K562 (cell line): ENCODE measurements around the gene XRCC3. TPM values are rescaled to one million over a fixed set of nuclear protein-coding genes. Genes with fewer than 3 reads are reported as not detected.

Source experiments
- ATAC-seq: fragments of 200-7000 bp; cut with Tn5 transposase; 3 replicates; pipeline ENCODE4 v1.9.1; 2020; ENCODE audit warnings: moderate library complexity
- BruUV-seq: library from RNA; stranded (reverse); fragments of 400-500 nt; replicated peaks from 2 replicates; lab custom pipeline; 2021; lab: Mats Ljungman, UMichigan
- CTCF ChIA-PET: fragments of 300-600 bp; formaldehyde crosslinking; extraction: SDS; loops from one replicate; lab custom pipeline; 2021; ENCODE audit warnings: low intra/inter-chr PET ratio; lab: Yijun Ruan, JAX
- POLR2A ChIA-PET: fragments of 300-600, 350-650 bp; sonication (Branson Sonifier 250); formaldehyde crosslinking; extraction: SDS; loops from one replicate; lab custom pipeline; 2021; ENCODE audit warnings: antibody characterized with exemption, inconsistent platforms; lab: Yijun Ruan, JAX
- DNase-seq, 4 experiments: peaks; one replicate each; pipeline versions ENCODE4 v3.0.0 to v3.0.0-alpha.2; 2011 to 2018; ENCODE audit warnings: low spot score in 3 of 4, mixed read lengths in 3 of 4; ENCODE audit errors: extremely low read depth in 1 of 4
- FAIRE-seq: peaks from 2 replicates; lab custom pipeline; 2011; peaks lifted over from hg19 to GRCh38; lab: Jason Lieb, UNC
- H2AFZ ChIP-seq: 2 replicates; pipeline ENCODE4 v1.6.0; 2011; ENCODE audit warnings: low read depth, low read length, control low read depth, inconsistent platforms
- H3K27ac ChIP-seq: fragments of 200-600 bp; 3 replicates; pipeline ENCODE4 v1.8.0; 2011; ENCODE audit warnings: low read depth, mild to moderate bottlenecking, control low read depth, inconsistent platforms, low read length, moderate library complexity, mixed read lengths; ENCODE audit errors: extremely low read depth
- H3K27me3 ChIP-seq, 2 experiments: fragments of 300-600 bp in 1 of 2; 2 replicates in 1 of 2; 3 replicates in 1 of 2; pipeline versions ENCODE4 v1.6.0 to v1.8.0; 2011; ENCODE audit warnings: inconsistent platforms in 2 of 2, low read length in 2 of 2, mild to moderate bottlenecking in 1 of 2, mixed read lengths in 1 of 2, moderate library complexity in 1 of 2; ENCODE audit not compliant: control insufficient read depth in 2 of 2, insufficient read depth in 2 of 2
- H3K36me3 ChIP-seq: fragments of 300-600 bp; 3 replicates; pipeline ENCODE4 v1.8.0; 2011; ENCODE audit warnings: mild to moderate bottlenecking, low read length, inconsistent platforms; ENCODE audit not compliant: control insufficient read depth, insufficient read depth
- H3K4me1 ChIP-seq, 2 experiments: fragments of 200-600 bp in 1 of 2; replicated peaks in 1 of 2; 2 replicates in 1 of 2; 3 replicates in 1 of 2; pipeline versions ENCODE4 v1.5.1 to v1.8.0; 2011; ENCODE audit warnings: inconsistent platforms in 2 of 2, low read length in 2 of 2, mild to moderate bottlenecking in 1 of 2, mixed read lengths in 1 of 2, moderate library complexity in 1 of 2; ENCODE audit not compliant: control insufficient read depth in 2 of 2, insufficient read depth in 2 of 2
- H3K4me2 ChIP-seq: 2 replicates; pipeline ENCODE4 v1.6.1; 2011; ENCODE audit warnings: low read length, control low read depth, inconsistent platforms, mixed read lengths; ENCODE audit not compliant: insufficient read depth
- H3K4me3 ChIP-seq: fragments of 200-600 bp; sonication (generic), shearing (Covaris generic); 2 replicates; pipeline ENCODE4 v1.5.1; 2016; ENCODE audit warnings: control low read depth, inconsistent platforms
- H3K79me2 ChIP-seq: fragments of 200-600 bp; 3 replicates; pipeline ENCODE4 v1.8.0; 2011; ENCODE audit warnings: low read length, inconsistent platforms; ENCODE audit not compliant: control insufficient read depth, insufficient read depth
- H3K9ac ChIP-seq, 2 experiments: 2 replicates each; pipeline versions ENCODE4 v1.6.0 to v1.6.1; 2011; ENCODE audit warnings: low read depth in 2 of 2, low read length in 2 of 2, control low read depth in 1 of 2, inconsistent platforms in 1 of 2, mild to moderate bottlenecking in 1 of 2, mixed read lengths in 1 of 2; ENCODE audit not compliant: insufficient read depth in 1 of 2
- H3K9me1 ChIP-seq: one replicate; pipeline ENCODE4 v1.6.0; 2011; ENCODE audit warnings: inconsistent platforms, mild to moderate bottlenecking, low read length, moderate library complexity; ENCODE audit not compliant: control insufficient read depth, insufficient read depth
- H3K9me3 ChIP-seq: replicated peaks from 2 replicates; pipeline ENCODE4 v1.5.1; 2011; ENCODE audit warnings: low read depth, low read length, inconsistent platforms; ENCODE audit not compliant: control insufficient read depth, insufficient read depth
- H4K20me1 ChIP-seq: replicated peaks from 2 replicates; pipeline ENCODE4 v1.6.1; 2011; ENCODE audit warnings: low read length, inconsistent platforms, mixed read lengths; ENCODE audit not compliant: control insufficient read depth, insufficient read depth
- CCNT2 ChIP-seq: IDR thresholded peaks from 2 replicates; pipeline ENCODE4 v1.6.1; 2011; ENCODE audit warnings: borderline replicate concordance, low read depth, mild to moderate bottlenecking, moderate library complexity, mixed read lengths, low read length; ENCODE audit not compliant: insufficient read length; ENCODE audit errors: extremely low read depth
- E2F1 ChIP-seq: sonication (generic); formaldehyde crosslinking; IDR thresholded peaks from 2 replicates; pipeline ENCODE4 v1.8.1; 2023; ENCODE audit warnings: mild to moderate bottlenecking, missing genetic modification reagents, moderate library complexity
- E4F1 ChIP-seq: fragments of 250-450 bp; sonication (Bioruptor Pico); IDR thresholded peaks from 2 replicates; pipeline ENCODE4 v1.5.0; 2021; ENCODE audit warnings: mild to moderate bottlenecking, borderline replicate concordance
- ELK1 ChIP-seq: sonication (generic); formaldehyde crosslinking; IDR thresholded peaks from 2 replicates; pipeline ENCODE4 v1.8.1; 2022; ENCODE audit warnings: missing genetic modification reagents
- ETV6 ChIP-seq, 3 experiments: fragments of 150-350 bp in 1 of 3; sonication (generic) in 1 of 3; formaldehyde crosslinking in 1 of 3; IDR thresholded peaks; 2 replicates each; pipeline versions ENCODE4 v1.6.1 to v1.8.0; 2014 to 2022; ENCODE audit warnings: borderline replicate concordance in 2 of 3, low read depth in 2 of 3, antibody characterized with exemption in 1 of 3, low read length in 1 of 3, mild to moderate bottlenecking in 1 of 3, missing genetic modification reagents in 1 of 3
- HBP1 ChIP-seq: fragments of 450-650 bp; formaldehyde crosslinking; IDR thresholded peaks from 2 replicates; pipeline ENCODE4 v1.4.0; 2022; ENCODE audit warnings: missing genetic modification characterization
- HMG20B ChIP-seq: fragments of 250-450 bp; sonication (Bioruptor Pico); IDR thresholded peaks from 2 replicates; pipeline ENCODE4 v1.5.0; 2021; ENCODE audit warnings: mild to moderate bottlenecking
- HNRNPUL1 ChIP-seq: fragments of 200-400 bp; formaldehyde crosslinking; IDR thresholded peaks from 2 replicates; pipeline ENCODE4 v1.6.1; 2017; ENCODE audit warnings: low read length
- LARP7 ChIP-seq: fragments of 450-650 bp; IDR thresholded peaks from 2 replicates; pipeline ENCODE4 v1.6.1; 2016
- MYC ChIP-seq, 2 experiments: fragments of 250-450 bp in 1 of 2; sonication (Bioruptor Pico) in 1 of 2; IDR thresholded peaks; 2 replicates each; pipeline versions ENCODE4 v1.5.1 to v1.6.1; 2012 to 2021; ENCODE audit warnings: low read depth in 2 of 2, borderline replicate concordance in 1 of 2, improper control_type of control experiment in 1 of 2, low read length in 1 of 2, mild to moderate bottlenecking in 1 of 2, moderate library complexity in 1 of 2
- PRMT5 ChIP-seq: sonication (generic); formaldehyde crosslinking; IDR thresholded peaks from 2 replicates; pipeline ENCODE4 v1.5.0; 2020; ENCODE audit warnings: missing genetic modification reagents
- THRAP3 ChIP-seq: fragments of 450-650 bp; IDR thresholded peaks from 2 replicates; pipeline ENCODE4 v1.6.1; 2016; ENCODE audit warnings: mild to moderate bottlenecking, inconsistent platforms, borderline replicate concordance
- ZC3H8 ChIP-seq: fragments of 450-650 bp; IDR thresholded peaks from 2 replicates; pipeline ENCODE4 v1.6.1; 2017
- ZEB2 ChIP-seq: fragments of 450-650 bp; IDR thresholded peaks from 2 replicates; pipeline ENCODE4 v1.6.1; 2016
- ZNF274 ChIP-seq: IDR thresholded peaks from 2 replicates; pipeline ENCODE4 v1.6.1; 2011; ENCODE audit warnings: low read depth, mild to moderate bottlenecking, low read length, moderate library complexity, borderline replicate concordance
- ZNF764 ChIP-seq: fragments of 250-450 bp; sonication (Bioruptor Pico); IDR thresholded peaks from 2 replicates; pipeline ENCODE4 v1.4.0; 2020; ENCODE audit warnings: low read depth, mild to moderate bottlenecking, moderate library complexity
- WGBS: fragments of 100-300 bp; shearing (Covaris generic); methylation state at CpG from one replicate; pipeline ENCODE4 v1.1.6; 2016; ENCODE audit warnings: low coverage, mixed read lengths; ENCODE audit not compliant: insufficient coverage; ENCODE audit errors: missing lambda C conversion rate; 5-methylcytosine and 5-hydroxymethylcytosine counted together
- in situ Hi-C: fragments of 300-500 bp; cut with MboI; formaldehyde crosslinking; loops from 4 replicates; pipeline ENCODE4 v1.15.0; 2018; ENCODE audit warnings: inconsistent platforms, mixed read lengths
- intact Hi-C: fragments of 100-400 bp; cut with micrococcal nuclease; formaldehyde crosslinking; loops from 2 replicates; pipeline ENCODE4 v1.14.2; 2022
- polyA plus RNA-seq, 8 experiments: library from polyadenylated mRNA; depleted of rRNA in 4 of 8; stranded (reverse) in 5 of 8; unstranded in 3 of 8; fragments of >200 nt; fragmentation: Nextera tagmentation in 2 of 8; fragmentation: Illumina TruSeq in 1 of 8; extraction: Ambion mirVana in 2 of 8; extraction: Trizol in 1 of 8; gene quantifications; 2 replicates each; pipeline versions ENCODE4 v1.2.1 to v1.2.3, GENCODE V29; 2011 to 2014; ENCODE audit warnings: inconsistent platforms in 1 of 8, missing spikeins in 1 of 8
- total RNA-seq, 7 experiments: library from RNA; depleted of rRNA in 6 of 7; stranded (reverse); fragments of >200 nt in 6 of 7; fragmentation: Illumina TruSeq in 2 of 7; extraction: Trizol in 2 of 7; gene quantifications; 2 replicates each; pipeline versions ENCODE4 v1.2.1 to v1.2.3, GENCODE V29; 2011 to 2021; ENCODE audit warnings: low replicate concordance in 1 of 7

XRCC3 gene
- total and polyA plus RNA-seq, 9 of the 15 experiments (the other 6 are each of a cell fraction or from before 2014, with no cell fraction given) = 0.34 to 59.3 (median 30.3) TPM

- intact Hi-C loops = no loop called here
- no peak overlapping the region for H3K27ac ChIP-seq
- H3K9me3 ChIP-seq = no peaks in the 10 kb centered on the region
- FAIRE-seq (no peak), DNase-seq (no peak), ATAC-seq (no peak)
- CTCF ChIA-PET = no interaction called here
- TF ChIP-seq ZNF764 (CRISPR knock-in tag) = no peak
- TF ChIP-seq E4F1 (CRISPR knock-in tag) = no peak
- TF ChIP-seq THRAP3 = no peak
- no peak for TF ChIP-seq HNRNPUL1
- no peak for TF ChIP-seq CCNT2
- TF ChIP-seq MYC (IDR thresholded peaks at IDR 0.05; ENCODE audit: low read depth, low read length) = no peak
- TF ChIP-seq MYC (CRISPR knock-in tag; IDR thresholded peaks at IDR 0.05; ENCODE audit: borderline replicate concordance, low read depth) = no peak
- TF ChIP-seq ETV6 (IDR thresholded peaks at IDR 0.05; ENCODE audit: borderline replicate concordance in 1 of 2, low read depth in 2 of 2, low read length in 1 of 2) = no peak
- TF ChIP-seq ETV6 (CRISPR knock-in tag; IDR thresholded peaks at IDR 0.05; ENCODE audit: borderline replicate concordance) = no peak
- TF ChIP-seq ELK1 = no peak
- no peak for TF ChIP-seq PRMT5 (CRISPR knock-in tag)
- TF ChIP-seq E2F1 (CRISPR knock-in tag) = no peak
- no peak for TF ChIP-seq HBP1
- TF ChIP-seq ZNF274 = no peak
- TF ChIP-seq ZEB2 = no peak
- TF ChIP-seq ZC3H8 = no peak
- TF ChIP-seq LARP7 = no peak
- TF ChIP-seq HMG20B (CRISPR knock-in tag) = no peak
- WGBS = 91% methylated on average over 4 of the region's 4 CpGs
- no peak overlapping the region for H3K4me2 ChIP-seq
- H3K27me3 ChIP-seq = no peaks in the 10 kb centered on the region
- peaks cover 35% of the 10 kb centered on the region for H3K79me2 ChIP-seq
- H3K4me3 ChIP-seq = no peak overlapping the region
- peaks cover 21% of the 10 kb centered on the region for H3K36me3 ChIP-seq
- POLR2A ChIA-PET = interaction anchor here (0.5 to 0.8 kb wide), 2 partner anchors 17 to 46 kb away, joined by 3 read pairs; no protein-coding TSS in a partner anchor
- no peak overlapping the region for H2AFZ ChIP-seq
- in situ Hi-C loops = no loop called here
- no peaks in the 10 kb centered on the region for H3K9me1 ChIP-seq
- H4K20me1 ChIP-seq = no peaks in the 10 kb centered on the region; the same call in 1 of the 2 replicates
- no peaks in the 10 kb centered on the region; a peak in 1 of 5 replicates for H3K4me1 ChIP-seq
- no peak overlapping the region for H3K9ac ChIP-seq
- no TSS peak for BruUV-seq
These were observed 65.0 kb downstream of the XRCC3 start for GRCh38 chr14:103650213-103650612.
